ENCODE data around the gene ABCF2.

ABCF2 gene

GRCh38 chr7:151181011-151181431 lies 46.0 kb downstream of the ABCF2 start:
- DNase-seq (ENCODE audit: insufficient read length, low spot score) (no peak), FAIRE-seq (no peak)
- TF ChIP-seq CTCF (IDR thresholded peaks at IDR 0.05; ENCODE audit: insufficient read depth, missing control alignments), result no peak

DNA sequence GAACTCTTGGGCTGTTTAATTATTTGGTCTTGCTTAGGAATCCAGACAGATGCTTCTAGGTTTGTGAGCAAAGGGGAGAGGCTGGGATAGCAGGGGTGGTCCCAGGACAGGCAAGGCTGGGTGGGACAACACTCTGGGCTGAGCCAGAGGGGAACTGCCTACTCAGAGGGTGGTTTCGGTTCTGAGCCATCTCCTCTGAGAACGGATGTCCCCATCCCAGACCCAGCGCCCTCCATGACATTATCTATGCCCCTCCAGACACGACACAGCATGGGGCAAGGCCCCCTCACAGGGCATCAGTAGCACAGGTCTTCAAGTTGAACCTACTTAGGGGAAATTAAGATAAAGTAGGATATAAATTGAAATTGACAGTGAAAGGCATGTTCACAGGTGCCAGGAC lies 47.1 kb downstream of the ABCF2 start:
- TF ChIP-seq CTCF (IDR thresholded peaks at IDR 0.05; ENCODE audit: insufficient read depth, missing control alignments), result no peak
- no peak for DNase-seq (ENCODE audit: insufficient read length, low spot score)
- FAIRE-seq, result no peak

- no peak for TF ChIP-seq CTCF (IDR thresholded peaks at IDR 0.05; ENCODE audit: insufficient read depth, missing control alignments)
- FAIRE-seq (no peak), DNase-seq (ENCODE audit: insufficient read length, low spot score) (no peak)
Observed at GRCh38 chr7:151179287-151179860, 47.6 kb downstream of the ABCF2 start.

- no peak for TF ChIP-seq CTCF (IDR thresholded peaks at IDR 0.05; ENCODE audit: insufficient read depth, missing control alignments)
- no peak for DNase-seq (ENCODE audit: insufficient read length, low spot score)
- no peak for FAIRE-seq
Observed at GRCh38 chr7:151178831-151179230, 48.2 kb downstream of the ABCF2 start.

DNA sequence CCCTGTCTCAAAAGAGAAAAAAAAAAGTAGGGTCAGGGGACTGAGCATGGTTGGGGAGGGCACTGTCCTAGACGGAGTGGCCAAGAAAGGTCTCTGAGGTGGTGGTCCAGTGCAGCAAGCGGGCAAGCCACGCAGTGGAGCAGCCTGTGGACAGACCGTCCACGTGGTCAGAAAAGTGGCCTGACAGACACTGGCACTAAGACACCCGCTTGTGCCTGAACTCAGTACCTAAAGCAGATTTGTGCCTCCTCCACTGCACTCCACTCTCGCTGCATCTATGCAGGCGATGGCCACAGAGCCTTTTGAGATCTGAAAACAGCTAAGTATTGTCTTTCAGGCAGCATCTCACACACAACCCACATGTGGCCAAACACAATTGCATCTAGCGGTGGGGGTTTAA lies 48.8 kb downstream of the ABCF2 start:
- no peak for DNase-seq (ENCODE audit: insufficient read length, low spot score)
- no peak for TF ChIP-seq CTCF (IDR thresholded peaks at IDR 0.05; ENCODE audit: insufficient read depth, missing control alignments)
- FAIRE-seq, result no peak

GRCh38 chr7:151177310-151177709 lies 49.7 kb downstream of the ABCF2 start:
- no peak for FAIRE-seq
- no peak for TF ChIP-seq CTCF (IDR thresholded peaks at IDR 0.05; ENCODE audit: insufficient read depth, missing control alignments)

GRCh38 chr7:151176401-151176800 lies 50.6 kb downstream of the ABCF2 start:
- no peak for DNase-seq (ENCODE audit: insufficient read length, low spot score)
- no peak for FAIRE-seq
- TF ChIP-seq CTCF (IDR thresholded peaks at IDR 0.05; ENCODE audit: insufficient read depth, missing control alignments), result no peak

More at GRCh38 chr7:151177310-151177709, 49.7 kb downstream of the ABCF2 start:
- DNase-seq (ENCODE audit: insufficient read length, low spot score), result no peak
